ENCODE measurements around the gene UHRF1.

Gene UHRF1

GRCh38 chr19:4983346-4984105 lies 74.2 kb downstream of the UHRF1 start:
- Histone ChIP-seq H3K36me3 (ENCODE audit: insufficient read depth, low read length) (peaks cover 10% of the 10 kb centered on the region; the same call in 1 of the 2 replicates), H3K4me3 (ENCODE audit: low read length, poor library complexity, severe bottlenecking) (no peak overlapping the region), H3F3A (ENCODE audit: low read depth) (no peaks in the 10 kb centered on the region), H3K9ac (ENCODE audit: low read depth, low read length, poor library complexity, severe bottlenecking) (no peak overlapping the region), H2AFZ (ENCODE audit: low read length) (no peak overlapping the region), H3K27me3 (ENCODE audit: insufficient read depth, low read length, poor library complexity, severe bottlenecking) (no peaks in the 10 kb centered on the region), H4K20me1 (ENCODE audit: insufficient read depth, low read length, poor library complexity, severe bottlenecking) (peaks cover 65% of the 10 kb centered on the region), H3K4me1 (ENCODE audit: insufficient read depth, low read length, poor library complexity, severe bottlenecking) (peaks cover 5% of the 10 kb centered on the region), H3K79me2 (ENCODE audit: insufficient read depth, low read length) (peaks cover 97% of the 10 kb centered on the region), H3K9me3 (ENCODE audit: insufficient read depth, low read depth, low read length) (no peaks in the 10 kb centered on the region), H3K4me2 (ENCODE audit: low read depth, low read length, poor library complexity, severe bottlenecking) (no peak overlapping the region), H3K9me2 (replicated peaks; ENCODE audit: low read depth, low read length) (no peaks in the 10 kb centered on the region)
- no peak for TF ChIP-seq EZH2phosphoT487 (IDR thresholded peaks at IDR 0.05; ENCODE audit: borderline replicate concordance)
- TF ChIP-seq CTCF (conservative IDR thresholded peaks at IDR 0.05; ENCODE audit: low read length): no peak

GRCh38 chr19:4984106-4984380 lies 74.7 kb downstream of the UHRF1 start:
- peaks cover under 1% of the 10 kb centered on the region for H3K4me1 ChIP-seq (ENCODE audit: insufficient read depth, low read length, poor library complexity, severe bottlenecking)
- H4K20me1 ChIP-seq (ENCODE audit: insufficient read depth, low read length, poor library complexity, severe bottlenecking): peaks cover 63% of the 10 kb centered on the region
- peaks cover 97% of the 10 kb centered on the region for H3K79me2 ChIP-seq (ENCODE audit: insufficient read depth, low read length)

DNA sequence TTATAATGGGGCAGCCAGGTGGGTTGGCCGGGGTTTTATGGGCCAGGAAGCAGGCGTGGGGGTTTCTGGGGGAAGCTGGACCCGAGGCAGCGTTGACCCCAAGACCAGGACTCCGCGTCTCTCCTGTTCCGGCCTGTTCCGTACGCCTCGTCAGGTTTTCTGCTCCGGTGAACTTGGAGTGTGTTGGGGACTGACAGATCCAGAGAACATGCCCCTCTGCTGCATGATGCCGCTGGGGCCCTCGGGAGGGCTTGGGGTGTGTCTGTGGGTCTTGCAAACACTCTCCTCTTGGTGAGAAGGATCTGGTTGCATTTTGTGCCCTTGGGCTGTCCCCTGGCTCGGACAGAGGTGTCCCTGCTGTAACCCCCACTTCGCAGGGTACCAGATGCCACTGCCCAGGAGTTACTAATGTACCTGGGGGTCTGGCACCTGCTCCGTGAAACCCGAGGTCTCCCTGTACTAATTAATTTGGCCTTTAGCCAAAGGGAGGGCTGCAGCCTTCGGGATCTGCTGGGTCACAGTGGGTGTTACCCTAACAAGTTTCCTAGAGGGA lies 75.2 kb downstream of the UHRF1 start:
- no peaks in the 10 kb centered on the region for H3K4me1 ChIP-seq (ENCODE audit: insufficient read depth, low read length, poor library complexity, severe bottlenecking)
- H4K20me1 ChIP-seq (ENCODE audit: insufficient read depth, low read length, poor library complexity, severe bottlenecking): peaks cover 59% of the 10 kb centered on the region
- no peaks in the 10 kb centered on the region for H3K27me3 ChIP-seq (ENCODE audit: insufficient read depth, low read length, poor library complexity, severe bottlenecking)
- H3K36me3 ChIP-seq (ENCODE audit: insufficient read depth, low read length): peaks cover 10% of the 10 kb centered on the region; the same call in 1 of the 2 replicates
- H3K4me2 ChIP-seq (ENCODE audit: low read depth, low read length, poor library complexity, severe bottlenecking): no peak overlapping the region
- H3K4me3 ChIP-seq (ENCODE audit: low read length, poor library complexity, severe bottlenecking): no peak overlapping the region
- H3K79me2 ChIP-seq (ENCODE audit: insufficient read depth, low read length): peaks cover 97% of the 10 kb centered on the region
- H3K9me3 ChIP-seq (ENCODE audit: insufficient read depth, low read depth, low read length): no peaks in the 10 kb centered on the region
- H3K9ac ChIP-seq (ENCODE audit: low read depth, low read length, poor library complexity, severe bottlenecking): no peak overlapping the region
- no peak overlapping the region for H2AFZ ChIP-seq (ENCODE audit: low read length)
- no peaks in the 10 kb centered on the region for H3K9me2 ChIP-seq (replicated peaks; ENCODE audit: low read depth, low read length)
- no peaks in the 10 kb centered on the region for H3F3A ChIP-seq (ENCODE audit: low read depth)
- TF ChIP-seq EZH2phosphoT487 (IDR thresholded peaks at IDR 0.05; ENCODE audit: borderline replicate concordance) (no peak), CTCF (conservative IDR thresholded peaks at IDR 0.05; ENCODE audit: low read length) (no peak)

More at GRCh38 chr19:4984106-4984380, 74.7 kb downstream of the UHRF1 start:
- Histone ChIP-seq H3K27me3 (ENCODE audit: insufficient read depth, low read length, poor library complexity, severe bottlenecking) (no peaks in the 10 kb centered on the region), H3K9me3 (ENCODE audit: insufficient read depth, low read depth, low read length) (no peaks in the 10 kb centered on the region), H3K9ac (ENCODE audit: low read depth, low read length, poor library complexity, severe bottlenecking) (no peak overlapping the region), H3K4me3 (ENCODE audit: low read length, poor library complexity, severe bottlenecking) (no peak overlapping the region), H3K9me2 (replicated peaks; ENCODE audit: low read depth, low read length) (no peaks in the 10 kb centered on the region), H3F3A (ENCODE audit: low read depth) (no peaks in the 10 kb centered on the region), H2AFZ (ENCODE audit: low read length) (no peak overlapping the region), H3K36me3 (ENCODE audit: insufficient read depth, low read length) (peaks cover 10% of the 10 kb centered on the region; the same call in 1 of the 2 replicates), H3K4me2 (ENCODE audit: low read depth, low read length, poor library complexity, severe bottlenecking) (no peak overlapping the region)
- TF ChIP-seq CTCF (conservative IDR thresholded peaks at IDR 0.05; ENCODE audit: low read length) (no peak), EZH2phosphoT487 (IDR thresholded peaks at IDR 0.05; ENCODE audit: borderline replicate concordance) (no peak)
